HG03439 (cell line): ENCODE data around the gene GFRAL.

Source experiments
- ATAC-seq: cut with Tn5 transposase; IDR thresholded peaks from one replicate; pipeline ENCODE4 v1.9.1; 2021; ENCODE audit warnings: mild to moderate bottlenecking, moderate library complexity; ENCODE audit not compliant: unreplicated experiment

The GFRAL gene

DNA sequence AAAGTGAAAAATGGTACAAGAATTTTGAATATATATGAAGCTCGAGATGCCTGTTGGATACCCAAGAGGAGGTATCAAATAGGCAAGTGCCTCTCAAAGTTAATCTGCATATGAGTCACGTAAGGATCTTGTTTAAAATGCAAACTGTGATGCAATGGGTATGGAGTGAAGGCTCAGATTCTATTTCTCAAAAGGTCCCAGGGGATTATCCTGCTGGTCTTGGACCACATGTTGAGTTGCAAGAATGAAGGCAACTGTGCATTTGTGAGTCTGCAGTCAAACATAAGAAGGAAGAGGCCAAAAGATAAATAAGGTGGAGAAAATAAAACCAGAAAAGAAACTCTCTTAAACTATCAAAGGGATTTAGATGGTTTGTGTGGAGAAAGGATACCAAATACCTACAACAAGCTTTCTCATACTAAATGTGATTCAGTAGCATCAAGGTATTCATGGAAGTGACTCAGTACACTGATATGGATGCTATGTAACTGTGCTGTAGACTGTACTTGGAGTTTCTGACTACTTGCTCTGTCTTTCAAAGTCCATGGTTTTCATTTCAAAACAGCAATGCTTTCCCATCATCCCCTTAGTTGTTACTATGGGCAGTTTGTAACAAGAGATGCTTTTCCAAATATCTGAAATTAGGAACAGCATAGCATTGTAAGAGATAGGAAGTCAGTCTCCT is 106.3 kb downstream of the GFRAL start:
- no peak for ATAC-seq

DNA sequence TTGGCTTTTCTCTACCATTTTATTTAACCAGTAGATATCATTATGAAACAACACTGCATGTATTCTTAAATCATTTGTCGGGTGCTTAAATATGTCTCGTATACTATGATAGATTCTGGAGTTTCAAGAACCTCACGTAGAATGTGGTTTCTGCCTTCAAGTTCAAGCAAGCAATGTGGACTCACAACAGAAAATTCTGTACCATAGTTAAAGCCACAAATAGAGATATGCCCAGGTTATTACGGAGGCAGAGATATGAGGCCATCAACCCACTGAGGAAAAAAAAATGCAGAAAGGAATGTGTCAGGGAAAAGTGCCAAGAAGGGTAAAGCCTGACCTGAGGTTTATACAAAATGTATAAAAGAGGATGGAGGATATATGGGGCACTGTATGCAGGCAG is 109.9 kb downstream of the GFRAL start:
- ATAC-seq = no peak

DNA sequence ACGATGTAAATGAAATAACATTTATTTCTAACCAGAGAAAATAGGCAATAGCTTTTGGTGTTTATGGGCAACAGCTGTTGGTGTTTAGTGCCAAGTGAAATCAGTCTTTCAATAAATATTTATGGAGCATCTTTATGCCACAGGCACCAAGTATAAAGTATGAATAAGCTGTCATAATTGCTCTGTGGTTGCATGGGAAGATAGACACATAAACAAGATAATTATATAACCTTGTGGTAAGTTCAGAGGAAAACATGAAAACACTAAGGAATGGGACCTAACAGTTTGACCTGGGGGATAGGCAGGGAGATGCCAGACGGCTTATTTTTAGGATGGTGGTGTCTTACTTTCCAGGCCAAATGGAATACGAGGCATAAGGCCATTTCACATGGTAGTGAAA is 110.9 kb downstream of the GFRAL start:
- no peak for ATAC-seq

DNA sequence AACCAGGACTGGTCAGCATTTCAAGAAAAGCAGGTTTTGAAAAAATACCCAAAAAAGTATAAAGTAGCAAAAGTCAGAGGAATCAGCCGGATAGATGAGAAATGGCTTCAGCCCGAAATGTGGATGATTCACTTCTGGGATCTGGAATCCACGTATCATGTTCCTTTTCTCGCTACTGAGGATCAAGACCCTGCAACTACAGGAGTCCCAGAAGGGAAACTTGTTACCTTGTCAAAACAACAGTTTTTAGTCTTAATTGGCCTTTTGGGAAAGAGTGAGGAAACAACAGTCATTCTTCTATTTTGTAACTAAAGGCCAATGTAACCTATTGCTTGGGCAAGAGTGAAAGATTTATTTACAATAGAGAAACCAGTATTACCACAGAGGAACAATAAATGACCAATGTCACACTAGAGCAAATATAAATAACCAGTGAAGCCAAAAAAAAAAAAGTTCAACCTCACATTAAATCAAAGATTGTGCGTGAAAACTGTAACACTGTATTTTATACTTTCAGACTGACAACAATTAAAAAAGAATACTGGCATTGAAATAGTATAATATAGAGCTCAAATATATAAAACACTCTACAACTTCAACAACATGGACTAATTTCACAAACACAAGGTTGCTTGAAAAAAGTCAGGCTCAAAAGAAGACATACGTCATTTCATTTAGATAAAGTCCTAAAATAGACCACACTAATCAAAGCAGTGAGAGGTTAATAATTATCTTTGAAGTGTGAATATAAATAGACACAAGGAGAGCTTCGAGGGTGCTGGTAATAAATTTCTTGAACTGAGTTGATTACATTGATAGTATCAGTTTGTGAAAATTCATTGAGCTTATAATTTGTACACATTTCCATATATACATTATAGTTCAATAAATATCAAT is 116.2 kb downstream of the GFRAL start:
- no peak for ATAC-seq

DNA sequence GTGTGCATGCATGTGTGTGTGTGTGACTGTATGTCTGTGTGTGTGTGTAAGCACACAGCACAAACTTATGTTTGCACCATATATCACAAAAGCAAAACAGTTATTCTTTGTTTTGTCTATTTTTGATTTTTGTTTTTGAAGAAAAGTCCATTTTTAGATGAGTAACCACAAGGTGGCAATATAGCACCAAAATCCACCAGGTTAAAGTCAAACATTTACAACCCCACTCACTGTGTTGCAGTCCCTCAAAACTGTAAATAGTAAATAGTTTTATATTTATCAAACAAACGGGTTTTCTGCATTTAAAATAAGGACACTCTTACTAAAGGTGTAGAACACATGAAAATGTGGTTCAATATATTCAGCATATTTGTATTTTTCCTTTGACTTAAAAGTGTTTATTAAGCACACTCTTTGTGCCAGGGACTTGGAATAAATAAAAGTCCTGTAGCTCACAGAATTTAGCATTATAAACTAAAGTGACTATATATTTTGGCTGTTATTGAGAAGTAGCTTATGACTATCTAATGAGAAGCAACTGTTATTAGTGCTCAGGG is 118.5 kb downstream of the GFRAL start:
- no peak for ATAC-seq

DNA sequence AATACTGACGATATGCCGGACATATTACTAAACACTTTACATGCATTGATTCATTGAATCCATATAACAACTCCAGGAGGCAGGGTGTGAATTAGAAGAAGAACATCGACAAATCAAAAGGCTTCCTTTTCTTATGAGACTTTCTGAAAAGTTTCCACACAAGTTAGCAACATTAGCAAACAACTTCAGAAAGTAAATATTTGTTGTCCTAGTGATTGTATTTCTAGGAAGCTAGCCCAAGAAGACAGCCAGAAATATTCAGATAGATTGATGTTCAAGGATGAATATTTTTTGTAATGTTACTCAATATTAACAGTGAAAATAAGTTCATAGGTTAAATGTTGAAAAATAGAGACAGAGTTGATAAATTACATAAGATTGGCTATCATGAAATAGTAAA is 120.6 kb downstream of the GFRAL start:
- ATAC-seq = no peak

DNA sequence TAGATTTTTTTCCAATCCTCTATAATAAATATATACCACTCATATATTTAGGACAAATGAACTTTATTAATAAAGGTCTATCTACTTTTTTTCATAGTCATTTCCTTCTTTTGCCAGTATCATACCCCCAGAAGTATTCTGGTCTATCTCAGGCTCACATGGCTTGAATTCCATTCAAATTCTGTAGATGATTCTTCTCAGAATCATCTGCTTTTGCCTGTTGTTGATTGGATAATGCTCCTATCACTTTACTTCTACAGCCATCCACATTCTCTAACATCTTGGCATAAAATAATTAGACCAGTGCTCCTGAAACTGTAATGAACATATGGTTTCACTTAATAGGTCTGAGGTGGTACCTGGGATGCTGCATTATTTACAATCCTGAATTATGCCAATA is 121.2 kb downstream of the GFRAL start:
- ATAC-seq = no peak

DNA sequence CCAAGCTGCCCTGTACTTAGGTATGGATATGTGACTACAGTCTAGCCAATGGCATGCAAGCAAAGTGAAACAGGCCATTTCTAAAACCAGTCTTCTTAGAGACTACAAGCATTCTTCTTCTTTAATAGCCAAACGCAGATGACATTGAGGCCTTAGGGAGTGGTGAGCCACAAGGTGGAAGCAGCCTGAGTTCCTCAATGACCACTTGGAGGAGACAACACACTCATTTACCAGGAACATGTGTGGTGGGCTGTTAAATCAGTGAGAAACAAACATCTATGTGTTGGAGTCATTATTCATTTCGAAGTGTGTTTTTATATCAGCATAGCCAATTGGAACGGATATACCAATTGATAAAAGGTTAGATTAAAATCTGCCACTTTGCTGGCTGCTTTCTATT is 122.0 kb downstream of the GFRAL start:
- ATAC-seq = no peak

DNA sequence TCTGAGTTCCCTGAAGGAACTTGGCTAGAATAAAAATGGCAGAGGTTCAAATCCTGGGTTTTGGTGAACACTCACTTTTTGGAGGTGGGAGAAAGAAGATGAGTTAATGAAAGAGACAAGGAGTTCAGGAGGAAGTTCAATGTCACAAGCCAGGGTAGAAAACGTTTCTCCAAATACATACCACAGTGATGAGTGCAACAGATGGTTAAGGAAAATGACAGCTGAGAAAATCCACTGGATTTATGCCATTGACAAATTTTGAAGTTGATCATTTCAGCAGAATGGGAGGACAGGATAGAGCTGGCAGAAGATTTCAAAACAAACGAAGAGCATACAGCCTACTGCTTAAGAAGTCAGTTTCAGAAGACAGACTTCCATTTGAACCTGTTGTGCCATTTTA is 122.7 kb downstream of the GFRAL start:
- no peak for ATAC-seq
